HepG2 (cell line): ENCODE results near the gene FAM43A.

Source experiments
- CBX1 ChIP-seq: IDR thresholded peaks from one replicate; pipeline ENCODE4 v1.6.1; 2016; ENCODE audit warnings: antibody characterized with exemption, low read depth
- MXI1 ChIP-seq: IDR thresholded peaks from 3 replicates; pipeline ENCODE4 v1.6.1; 2012; ENCODE audit warnings: low read depth, low read length, inconsistent platforms, borderline replicate concordance
- NFIC ChIP-seq: IDR thresholded peaks from 2 replicates; pipeline ENCODE4 v1.6.1; 2012; ENCODE audit warnings: mild to moderate bottlenecking, low read length, inconsistent platforms
- RNF2 ChIP-seq: fragments of 450-650 bp; conservative IDR thresholded peaks from 2 replicates; pipeline ENCODE4 v1.6.1; 2016; ENCODE audit warnings: low read depth
- SRF ChIP-seq: IDR thresholded peaks from 2 replicates; pipeline ENCODE4 v1.6.1; 2011; ENCODE audit warnings: mild to moderate bottlenecking, low read depth, low read length, moderate library complexity
- SSRP1 ChIP-seq: IDR thresholded peaks from 2 replicates; pipeline ENCODE4 v1.6.1; 2016; ENCODE audit warnings: control low read depth
- YY1 ChIP-seq: IDR thresholded peaks from 2 replicates; pipeline ENCODE4 v1.6.1; 2011; ENCODE audit warnings: low read length, low read depth, moderate library complexity, mild to moderate bottlenecking; ENCODE audit not compliant: insufficient read depth, insufficient replicate concordance
- ZBTB10 ChIP-seq: sonication (generic); formaldehyde crosslinking; IDR thresholded peaks from 2 replicates; pipeline ENCODE4 v1.4.0; 2020; ENCODE audit warnings: missing genetic modification reagents, borderline replicate concordance
- ZNF121 ChIP-seq: sonication (generic); formaldehyde crosslinking; IDR thresholded peaks from 2 replicates; pipeline ENCODE4 v1.5.0; 2020; ENCODE audit warnings: mild to moderate bottlenecking, missing genetic modification reagents
- TF ChIP-seq, protein P1 (sequence below): sonication (generic); formaldehyde crosslinking; IDR thresholded peaks from 2 replicates; pipeline ENCODE4 v1.8.0; 2022; ENCODE audit warnings: low read depth, missing genetic modification reagents
- TF ChIP-seq, protein P2 (sequence below): sonication (generic); formaldehyde crosslinking; IDR thresholded peaks from 2 replicates; pipeline ENCODE4 v1.9.0; 2021; ENCODE audit warnings: missing genetic modification reagents, borderline replicate concordance

- TF ChIP-seq RNF2 (no peak), SSRP1 (no peak), ZBTB10 (CRISPR knock-in tag) (no peak), SRF (no peak), MXI1 (no peak), CBX1 (no peak), NFIC (no peak), ZNF121 (CRISPR knock-in tag) (no peak), YY1 (no peak)
- TF ChIP-seq, protein P1, sequence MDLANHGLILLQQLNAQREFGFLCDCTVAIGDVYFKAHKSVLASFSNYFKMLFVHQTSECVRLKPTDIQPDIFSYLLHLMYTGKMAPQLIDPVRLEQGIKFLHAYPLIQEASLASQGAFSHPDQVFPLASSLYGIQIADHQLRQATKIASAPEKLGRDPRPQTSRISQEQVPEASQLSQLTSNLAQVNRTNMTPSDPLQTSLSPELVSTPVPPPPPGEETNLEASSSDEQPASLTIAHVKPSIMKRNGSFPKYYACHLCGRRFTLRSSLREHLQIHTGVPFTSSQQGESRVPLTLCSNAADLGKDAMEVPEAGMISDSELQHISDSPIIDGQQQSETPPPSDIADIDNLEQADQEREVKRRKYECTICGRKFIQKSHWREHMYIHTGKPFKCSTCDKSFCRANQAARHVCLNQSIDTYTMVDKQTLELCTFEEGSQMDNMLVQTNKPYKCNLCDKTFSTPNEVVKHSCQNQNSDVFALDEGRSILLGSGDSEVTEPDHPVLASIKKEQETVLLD (CRISPR knock-in tag), result no peak
- TF ChIP-seq, protein P2, sequence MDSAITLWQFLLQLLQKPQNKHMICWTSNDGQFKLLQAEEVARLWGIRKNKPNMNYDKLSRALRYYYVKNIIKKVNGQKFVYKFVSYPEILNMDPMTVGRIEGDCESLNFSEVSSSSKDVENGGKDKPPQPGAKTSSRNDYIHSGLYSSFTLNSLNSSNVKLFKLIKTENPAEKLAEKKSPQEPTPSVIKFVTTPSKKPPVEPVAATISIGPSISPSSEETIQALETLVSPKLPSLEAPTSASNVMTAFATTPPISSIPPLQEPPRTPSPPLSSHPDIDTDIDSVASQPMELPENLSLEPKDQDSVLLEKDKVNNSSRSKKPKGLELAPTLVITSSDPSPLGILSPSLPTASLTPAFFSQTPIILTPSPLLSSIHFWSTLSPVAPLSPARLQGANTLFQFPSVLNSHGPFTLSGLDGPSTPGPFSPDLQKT, result no peak
Measured at GRCh38 chr3:194671511-194671899, 14.2 kb upstream of the FAM43A start.
